Mesendoderm (in vitro differentiated cells): ENCODE data around the gene KCNMB2.

Source experiments
- DNase-seq: peaks from one replicate; pipeline ENCODE4 v3.0.0; 2013
- H2AK5ac ChIP-seq: 2 replicates; pipeline ENCODE4 v1.6.1; 2013; ENCODE audit warnings: low read length, inconsistent platforms
- H2BK120ac ChIP-seq: 2 replicates; pipeline ENCODE4 v1.6.1; 2013; ENCODE audit warnings: low read depth, mild to moderate bottlenecking, low read length, moderate library complexity, mixed read lengths
- H2BK15ac ChIP-seq: replicated peaks from 2 replicates; pipeline ENCODE4 v1.6.1; 2013; ENCODE audit warnings: low read depth, mild to moderate bottlenecking, moderate library complexity
- H2BK5ac ChIP-seq: 2 replicates; pipeline ENCODE4 v1.6.1; 2013; ENCODE audit warnings: low read length, inconsistent platforms
- H3K18ac ChIP-seq: 2 replicates; pipeline ENCODE4 v1.6.1; 2013; ENCODE audit warnings: mild to moderate bottlenecking, low read length, mixed read lengths
- H3K23ac ChIP-seq: one replicate; pipeline ENCODE4 v1.6.1; 2013; ENCODE audit warnings: low read length
- H3K27ac ChIP-seq: 2 replicates; pipeline ENCODE4 v1.5.1; 2013; ENCODE audit warnings: low read depth, mild to moderate bottlenecking, inconsistent platforms, low read length, moderate library complexity
- H3K27me3 ChIP-seq: 2 replicates; pipeline ENCODE4 v1.6.1; 2013; ENCODE audit warnings: low read length, control low read depth, mild to moderate bottlenecking, inconsistent platforms; ENCODE audit not compliant: insufficient read depth, poor library complexity
- H3K36me3 ChIP-seq: 2 replicates; pipeline ENCODE4 v1.6.1; 2013; ENCODE audit warnings: low read length, inconsistent platforms; ENCODE audit not compliant: control insufficient read depth, insufficient read depth
- H3K4ac ChIP-seq: one replicate; pipeline ENCODE4 v1.6.1; 2013; ENCODE audit warnings: low read depth, mild to moderate bottlenecking, low read length, moderate library complexity
- H3K4me1 ChIP-seq: 2 replicates; pipeline ENCODE4 v1.6.1; 2013; ENCODE audit warnings: low read depth, low read length, inconsistent platforms; ENCODE audit not compliant: control insufficient read depth
- H3K4me2 ChIP-seq: 2 replicates; pipeline ENCODE4 v1.6.1; 2013; ENCODE audit warnings: low read length
- H3K4me3 ChIP-seq: 2 replicates; pipeline ENCODE4 v1.5.1; 2013; ENCODE audit warnings: mild to moderate bottlenecking, low read length
- H3K56ac ChIP-seq: one replicate; pipeline ENCODE4 v1.6.1; 2013; ENCODE audit warnings: low read length
- H3K79me1 ChIP-seq: 2 replicates; pipeline ENCODE4 v1.6.1; 2013; ENCODE audit warnings: low read length, inconsistent platforms
- H3K79me2 ChIP-seq: 2 replicates; pipeline ENCODE4 v1.6.1; 2013; ENCODE audit warnings: mild to moderate bottlenecking, low read length; ENCODE audit not compliant: control insufficient read depth, insufficient read depth
- H3K9ac ChIP-seq: 2 replicates; pipeline ENCODE4 v1.6.1; 2013; ENCODE audit warnings: low read length, inconsistent platforms
- H4K5ac ChIP-seq: one replicate; pipeline ENCODE4 v1.6.1; 2013; ENCODE audit warnings: low read length
- H4K8ac ChIP-seq: one replicate; pipeline ENCODE4 v1.6.1; 2013; ENCODE audit warnings: low read depth, mild to moderate bottlenecking, control low read depth, low read length, moderate library complexity
- WGBS: extraction: QIAGEN DNeasy Blood & Tissue Kit; methylation state at CpG from one replicate; pipeline ENCODE4 v1.1.7; 2013; ENCODE audit warnings: low lambda C conversion rate, missing lambda C conversion rate; ENCODE audit not compliant: insufficient coverage; ENCODE audit errors: extremely low coverage; 5-methylcytosine and 5-hydroxymethylcytosine counted together

Gene KCNMB2

GRCh38 chr3:178562143-178562946 is 26.1 kb downstream of the KCNMB2 start:
- DNase-seq: peak; percentile 21
- H2AK5ac ChIP-seq: no peak overlapping the region
- H3K4me3 ChIP-seq: no peak overlapping the region
- no peak overlapping the region for H3K9ac ChIP-seq
- H4K5ac ChIP-seq: no peak overlapping the region
- H3K23ac ChIP-seq: no peak overlapping the region
- no peaks in the 10 kb centered on the region for H3K4me1 ChIP-seq
- no peak overlapping the region for H2BK5ac ChIP-seq
- WGBS: no CpG with 5 or more reads among the region's 4 CpGs
- H3K79me2 ChIP-seq: no peaks in the 10 kb centered on the region
- no peak overlapping the region for H2BK15ac ChIP-seq
- H4K8ac ChIP-seq: no peak overlapping the region
- H3K56ac ChIP-seq: no peak overlapping the region
- H3K27me3 ChIP-seq: no peaks in the 10 kb centered on the region
- no peak overlapping the region for H2BK120ac ChIP-seq
- H3K27ac ChIP-seq: no peak overlapping the region
- no peak overlapping the region for H3K4ac ChIP-seq
- H3K18ac ChIP-seq: no peak overlapping the region
- no peaks in the 10 kb centered on the region for H3K36me3 ChIP-seq
- no peaks in the 10 kb centered on the region for H3K79me1 ChIP-seq
- H3K4me2 ChIP-seq: no peak overlapping the region

DNA sequence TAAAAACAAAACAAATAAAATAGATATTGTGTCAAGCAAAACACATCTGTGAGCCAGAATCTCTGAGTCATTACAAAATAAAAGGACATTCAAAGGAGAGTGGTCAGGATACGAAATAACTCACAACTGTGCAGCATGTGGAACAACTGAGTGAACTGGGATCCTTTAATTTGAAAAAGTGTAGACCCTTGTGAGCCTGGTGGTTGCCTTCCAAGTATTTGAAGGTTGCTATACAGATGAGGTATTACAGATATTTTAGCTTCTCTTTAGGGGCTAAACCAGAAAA is 26.7 kb downstream of the KCNMB2 start:
- no peak overlapping the region for H3K9ac ChIP-seq
- no peak overlapping the region for H2BK5ac ChIP-seq
- no peaks in the 10 kb centered on the region for H3K79me1 ChIP-seq
- no peak overlapping the region for H4K5ac ChIP-seq
- H3K23ac ChIP-seq: no peak overlapping the region
- no peak overlapping the region for H4K8ac ChIP-seq
- WGBS: no CpG with 5 or more reads among the region's 1 CpG
- H3K56ac ChIP-seq: no peak overlapping the region
- H2BK15ac ChIP-seq: no peak overlapping the region
- no peaks in the 10 kb centered on the region for H3K27me3 ChIP-seq
- H3K36me3 ChIP-seq: no peaks in the 10 kb centered on the region
- no peak overlapping the region for H2BK120ac ChIP-seq
- no peak overlapping the region for H3K27ac ChIP-seq
- no peaks in the 10 kb centered on the region for H3K4me1 ChIP-seq
- no peaks in the 10 kb centered on the region for H3K79me2 ChIP-seq
- no peak for DNase-seq
- H3K4me3 ChIP-seq: no peak overlapping the region
- no peak overlapping the region for H3K18ac ChIP-seq
- H2AK5ac ChIP-seq: no peak overlapping the region
- no peak overlapping the region for H3K4ac ChIP-seq
- H3K4me2 ChIP-seq: no peak overlapping the region

DNA sequence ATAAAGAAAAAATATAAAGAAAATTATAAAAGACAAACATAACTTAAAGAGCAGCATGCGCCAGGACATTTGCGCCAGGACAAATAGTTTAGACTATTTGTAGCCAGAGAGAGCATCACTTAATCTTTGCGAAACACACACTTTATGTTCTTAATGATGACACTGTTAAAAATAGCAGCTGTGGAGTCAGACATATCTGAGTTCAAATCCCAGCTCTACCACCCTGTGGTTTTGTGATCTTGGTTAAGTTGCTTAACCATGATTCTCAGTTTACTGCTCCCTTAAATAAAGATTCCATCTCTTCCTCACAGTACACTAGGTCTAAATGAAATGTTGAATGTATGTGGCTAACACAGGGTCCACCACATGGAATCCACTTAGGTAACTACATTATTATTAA is 31.4 kb downstream of the KCNMB2 start:
- Histone ChIP-seq H3K18ac (no peak overlapping the region), H4K8ac (no peak overlapping the region), H3K27me3 (no peaks in the 10 kb centered on the region), H3K79me2 (no peaks in the 10 kb centered on the region), H3K4ac (no peak overlapping the region), H3K9ac (no peak overlapping the region), H3K36me3 (no peaks in the 10 kb centered on the region), H2AK5ac (no peak overlapping the region), H3K79me1 (no peaks in the 10 kb centered on the region), H2BK5ac (no peak overlapping the region), H2BK120ac (no peak overlapping the region), H3K23ac (no peak overlapping the region), H3K4me3 (no peak overlapping the region), H3K27ac (no peak overlapping the region), H3K4me2 (no peak overlapping the region), H2BK15ac (no peak overlapping the region), H4K5ac (no peak overlapping the region), H3K4me1 (no peaks in the 10 kb centered on the region), H3K56ac (no peak overlapping the region)
- WGBS: no CpG with 5 or more reads among the region's 3 CpGs
- no peak for DNase-seq

- no peak for DNase-seq
- Histone ChIP-seq H4K8ac (no peak overlapping the region), H3K36me3 (no peaks in the 10 kb centered on the region), H3K4me1 (no peaks in the 10 kb centered on the region), H3K27ac (no peak overlapping the region), H3K79me2 (no peaks in the 10 kb centered on the region), H3K4me2 (no peak overlapping the region), H3K23ac (no peak overlapping the region), H4K5ac (no peak overlapping the region), H3K4me3 (no peak overlapping the region), H3K9ac (no peak overlapping the region), H3K4ac (no peak overlapping the region), H3K79me1 (no peaks in the 10 kb centered on the region), H2BK120ac (no peak overlapping the region), H3K18ac (no peak overlapping the region), H3K56ac (no peak overlapping the region), H2AK5ac (no peak overlapping the region), H2BK15ac (no peak overlapping the region), H3K27me3 (no peaks in the 10 kb centered on the region), H2BK5ac (no peak overlapping the region)
- WGBS: no CpG with 5 or more reads among the region's 2 CpGs
Observed at GRCh38 chr3:178568155-178568731, 32.0 kb downstream of the KCNMB2 start.

- Histone ChIP-seq H3K79me2 (no peaks in the 10 kb centered on the region), H4K5ac (no peak overlapping the region), H2BK120ac (no peak overlapping the region), H2BK5ac (no peak overlapping the region), H3K9ac (no peak overlapping the region), H4K8ac (no peak overlapping the region), H3K18ac (no peak overlapping the region), H3K4me3 (no peak overlapping the region), H2BK15ac (no peak overlapping the region), H3K27me3 (no peaks in the 10 kb centered on the region), H3K4ac (no peak overlapping the region), H3K36me3 (no peaks in the 10 kb centered on the region), H3K4me1 (no peaks in the 10 kb centered on the region), H3K56ac (no peak overlapping the region), H2AK5ac (no peak overlapping the region), H3K79me1 (no peaks in the 10 kb centered on the region), H3K4me2 (no peak overlapping the region), H3K23ac (no peak overlapping the region), H3K27ac (no peak overlapping the region)
- no peak for DNase-seq
- WGBS: no CpG with 5 or more reads among the region's 1 CpG
Observed at GRCh38 chr3:178568911-178569310, 32.7 kb downstream of the KCNMB2 start.

- no peak overlapping the region for H3K9ac ChIP-seq
- no peaks in the 10 kb centered on the region for H3K27me3 ChIP-seq
- H3K18ac ChIP-seq: no peak overlapping the region
- no peak overlapping the region for H3K27ac ChIP-seq
- no peak overlapping the region for H3K4me3 ChIP-seq
- no peak overlapping the region for H2BK5ac ChIP-seq
- no peak overlapping the region for H4K5ac ChIP-seq
- H3K4ac ChIP-seq: no peak overlapping the region
- no peak overlapping the region for H2AK5ac ChIP-seq
- H2BK120ac ChIP-seq: no peak overlapping the region
- H3K4me1 ChIP-seq: no peaks in the 10 kb centered on the region
- WGBS: no CpG with 5 or more reads among the region's 2 CpGs
- H3K56ac ChIP-seq: no peak overlapping the region
- no peak overlapping the region for H3K23ac ChIP-seq
- no peaks in the 10 kb centered on the region for H3K36me3 ChIP-seq
- no peak overlapping the region for H2BK15ac ChIP-seq
- no peaks in the 10 kb centered on the region for H3K79me2 ChIP-seq
- DNase-seq: no peak
- no peak overlapping the region for H4K8ac ChIP-seq
- no peak overlapping the region for H3K4me2 ChIP-seq
- no peaks in the 10 kb centered on the region for H3K79me1 ChIP-seq
Observed at GRCh38 chr3:178569826-178570225, 33.6 kb downstream of the KCNMB2 start.
